Fibroblast of skin of right biceps (primary cell): ENCODE measurements around the gene PNKP.

Experiments used
- DNase-seq: peaks from one replicate; pipeline ENCODE4 v3.0.0-alpha.2; 2013

Gene PNKP

DNA sequence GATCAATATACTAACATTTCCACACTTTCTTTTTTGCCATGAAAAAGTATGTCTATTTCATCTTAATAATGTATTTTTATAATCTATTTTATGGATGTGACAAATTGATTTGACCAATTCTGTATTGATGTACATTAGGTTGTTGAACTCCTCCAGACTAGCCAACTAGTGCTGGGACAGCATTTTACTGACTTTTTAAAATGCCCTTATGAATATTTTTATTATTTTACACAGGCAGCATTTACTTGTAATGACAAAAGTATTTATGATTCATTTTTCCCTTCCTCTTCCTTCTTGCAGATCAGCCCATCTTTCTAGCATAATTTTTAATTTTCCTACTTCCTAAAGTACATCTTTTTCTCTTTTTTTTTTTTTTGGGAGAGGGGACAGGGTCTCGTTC lies 53.4 kb downstream of the PNKP start:
- DNase-seq, result no peak

DNA sequence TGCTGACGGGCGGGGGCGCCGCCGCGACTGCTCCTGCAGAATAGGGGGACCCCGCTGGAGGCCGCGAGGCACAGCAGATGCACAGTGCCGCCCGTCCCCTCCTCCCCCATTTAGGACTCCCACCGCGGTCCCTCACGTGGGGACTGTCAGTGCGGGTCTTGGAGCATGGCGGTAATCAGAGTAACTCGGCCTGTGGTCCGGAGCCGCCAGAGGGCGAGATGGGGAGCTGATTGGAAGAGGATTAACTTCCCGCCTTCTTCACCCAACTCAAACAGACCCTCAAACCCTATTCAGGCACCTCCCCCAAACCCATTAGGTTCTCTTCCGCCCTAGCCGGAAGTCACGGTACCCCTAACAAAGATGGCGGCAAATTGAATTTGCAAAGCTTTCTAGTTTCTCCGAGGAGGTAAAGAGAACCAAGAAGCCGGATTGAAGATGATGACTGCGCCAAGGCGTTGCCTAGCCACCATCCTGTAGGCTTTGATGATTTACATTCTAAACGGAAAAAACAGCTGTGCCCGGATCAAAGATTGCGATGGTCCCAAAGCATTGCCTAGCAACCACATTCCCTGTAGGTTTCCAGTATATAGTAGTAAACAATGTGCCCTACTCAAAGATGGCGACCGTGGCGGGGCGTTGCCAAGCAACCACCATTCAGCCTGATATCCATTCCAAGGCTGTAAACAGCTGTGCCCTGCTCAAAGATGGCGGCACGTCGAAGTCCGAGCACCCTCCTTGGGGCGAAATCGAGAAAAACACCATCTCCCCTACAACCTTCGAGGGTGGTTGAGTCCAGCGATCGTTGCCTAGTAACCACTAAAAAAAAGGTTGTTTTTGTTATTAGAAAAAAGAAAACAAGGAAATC lies 54.1 kb downstream of the PNKP start, which contains the start of gene FUZ:
FUZ (minus strand) TSS at position 296 of the 865 bp plus-strand sequence; CDS start at position 110, 186 bp downstream.
- peak; percentile 99 for DNase-seq

DNA sequence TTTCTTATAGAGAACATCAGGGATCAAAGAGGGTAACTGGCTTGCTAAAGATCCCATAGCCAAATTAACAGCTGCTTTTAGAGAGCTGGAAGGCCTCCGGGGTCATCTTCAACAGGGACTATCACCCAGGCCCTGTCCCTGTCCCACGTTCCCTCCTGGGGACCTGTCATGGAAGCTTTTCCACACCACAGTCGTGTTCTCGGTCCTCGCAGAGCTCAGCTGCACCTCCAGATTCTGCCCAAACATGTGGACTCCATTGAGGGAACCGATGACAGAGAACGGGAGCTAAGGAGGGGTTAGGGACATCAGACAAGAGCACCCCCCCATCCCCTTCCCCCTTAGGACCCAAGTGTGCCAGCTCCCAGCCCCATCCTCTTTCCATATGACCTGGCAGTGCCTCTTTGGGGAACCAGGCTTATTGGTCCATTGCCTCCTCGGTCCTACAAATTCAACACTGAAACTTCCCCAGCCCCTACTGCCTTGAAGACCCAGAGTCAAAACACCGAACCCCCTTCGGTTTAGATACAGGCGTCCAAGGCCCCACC lies 54.9 kb downstream of the PNKP start:
- no peak for DNase-seq

DNA sequence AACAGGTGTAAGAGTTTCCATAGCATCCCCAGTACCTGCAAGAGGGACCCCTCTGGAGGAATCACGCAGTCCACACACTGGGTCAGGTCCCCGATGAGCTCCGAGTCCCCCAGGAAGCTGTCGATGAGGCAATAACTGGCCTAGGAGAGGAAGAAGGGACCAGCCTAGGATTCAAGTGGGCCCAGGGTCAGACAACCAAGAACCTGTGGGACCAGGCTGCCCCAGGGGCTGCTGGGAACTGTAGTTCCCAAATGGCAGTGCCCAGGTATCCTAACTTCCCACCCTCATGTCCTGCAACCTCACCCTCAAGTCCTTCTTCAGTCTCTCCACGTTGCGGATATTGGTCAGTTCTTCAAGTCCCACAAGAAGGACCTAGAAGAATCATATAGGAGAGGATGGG lies 56.0 kb downstream of the PNKP start:
- DNase-seq, result no peak
